Keratinocyte (primary cell): ENCODE results near the gene UBAC2.

Experiments
- CTCF ChIP-seq, 3 experiments: IDR thresholded peaks in 1 of 3; conservative IDR thresholded peaks in 1 of 3; optimal IDR thresholded peaks in 1 of 3; 2 replicates in 2 of 3; 3 replicates in 1 of 3; pipeline versions ENCODE3 to v1.5.1; 2011; ENCODE audit warnings: low read length in 3 of 3, mild to moderate bottlenecking in 3 of 3, moderate library complexity in 2 of 3, control low read depth in 1 of 3, inconsistent platforms in 1 of 3; ENCODE audit not compliant: insufficient read depth in 2 of 3; ENCODE audit errors: extremely low read depth in 1 of 3
- EZH2 ChIP-seq: IDR thresholded peaks from one replicate; pipeline ENCODE4 v1.6.1; 2012; ENCODE audit warnings: inconsistent platforms, mild to moderate bottlenecking, low read length, moderate library complexity

- TF ChIP-seq CTCF (optimal IDR thresholded peaks at IDR 0.05 in 1 of 3, IDR thresholded peaks at IDR 0.05 in 1 of 3, conservative IDR thresholded peaks at IDR 0.05 in 1 of 3; ENCODE audit: extremely low read depth in 1 of 3, insufficient read depth in 2 of 3, low read length in 3 of 3) (no peak), EZH2 (no peak)
These were observed 229.0 kb downstream of the UBAC2 start for GRCh38 chr13:99429670-99430069.
